ENCODE data around the gene ADH5.
"Not testable (repeated sequence)": the region's sequence is repeated elsewhere in the genome, so short reads cannot be mapped to it uniquely, and the experiment has no call there.

The ADH5 gene

GRCh38 chr4:99029018-99029735 is 59.4 kb downstream of the ADH5 start:
- DNase-seq (ENCODE audit: low spot score): no peak

- no peak for DNase-seq (ENCODE audit: low spot score)
Measured at GRCh38 chr4:99028187-99028586, 60.4 kb downstream of the ADH5 start.

- DNase-seq (ENCODE audit: low spot score): no peak
Measured at GRCh38 chr4:99027304-99027703, 61.3 kb downstream of the ADH5 start.

GRCh38 chr4:99025506-99025905 is 63.1 kb downstream of the ADH5 start:
- no peak for DNase-seq (ENCODE audit: low spot score)

GRCh38 chr4:99024481-99025275 is 63.9 kb downstream of the ADH5 start:
- no peak for DNase-seq (ENCODE audit: low spot score)

- DNase-seq (ENCODE audit: low spot score): not testable (repeated sequence)
Measured at GRCh38 chr4:99023800-99024251, 64.8 kb downstream of the ADH5 start.

- DNase-seq (ENCODE audit: low spot score): no peak
Measured at GRCh38 chr4:99022566-99022965, 66.0 kb downstream of the ADH5 start.

GRCh38 chr4:99021386-99021785 is 67.2 kb downstream of the ADH5 start:
- no peak for DNase-seq (ENCODE audit: low spot score)
